Measurements from ENCODE around the gene HIBCH.

DNA sequence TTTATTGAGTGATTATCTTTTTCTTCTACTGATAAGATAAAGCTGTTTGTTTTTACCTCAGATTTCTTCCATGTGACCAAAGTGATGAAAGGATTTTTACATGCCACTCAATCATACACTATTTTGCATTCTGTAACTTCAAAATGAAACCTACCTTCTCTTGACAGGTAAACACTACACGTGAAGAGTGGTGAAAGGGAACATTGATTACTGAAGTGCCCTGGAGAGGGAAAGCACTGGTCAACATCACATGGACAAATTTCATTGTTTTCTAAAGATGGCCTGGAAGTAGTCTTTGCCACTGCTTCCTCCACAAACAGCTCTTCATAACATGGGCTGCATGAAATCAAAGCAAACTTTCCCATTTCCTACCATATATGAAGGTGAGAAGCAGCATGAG lies 120.1 kb downstream of the HIBCH start:
- TF ChIP-seq POLR2AphosphoS5 (IDR thresholded peaks at IDR 0.05; ENCODE audit: low read depth, low read length) (no peak), EZH2phosphoT487 (IDR thresholded peaks at IDR 0.05; ENCODE audit: borderline replicate concordance, low read depth) (no peak), RAD21 (IDR thresholded peaks at IDR 0.05; ENCODE audit: low read length) (no peak), SIN3A (IDR thresholded peaks at IDR 0.05; ENCODE audit: borderline replicate concordance, low read depth, low read length) (no peak), GABPA (IDR thresholded peaks at IDR 0.05; ENCODE audit: low read depth) (no peak), EP300 (IDR thresholded peaks at IDR 0.05; ENCODE audit: borderline replicate concordance in 1 of 2, low read depth in 1 of 2, low read length in 1 of 2) (no peak), YY1 (IDR thresholded peaks at IDR 0.05; ENCODE audit: low read depth) (no peak), GATA2 (CRISPR knock-in tag; IDR thresholded peaks at IDR 0.05) (no peak)
- TF ChIP-seq, protein P1, sequence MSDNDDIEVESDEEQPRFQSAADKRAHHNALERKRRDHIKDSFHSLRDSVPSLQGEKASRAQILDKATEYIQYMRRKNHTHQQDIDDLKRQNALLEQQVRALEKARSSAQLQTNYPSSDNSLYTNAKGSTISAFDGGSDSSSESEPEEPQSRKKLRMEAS (IDR thresholded peaks at IDR 0.05; ENCODE audit: low read depth), result no peak
- TF ChIP-seq, protein P2, sequence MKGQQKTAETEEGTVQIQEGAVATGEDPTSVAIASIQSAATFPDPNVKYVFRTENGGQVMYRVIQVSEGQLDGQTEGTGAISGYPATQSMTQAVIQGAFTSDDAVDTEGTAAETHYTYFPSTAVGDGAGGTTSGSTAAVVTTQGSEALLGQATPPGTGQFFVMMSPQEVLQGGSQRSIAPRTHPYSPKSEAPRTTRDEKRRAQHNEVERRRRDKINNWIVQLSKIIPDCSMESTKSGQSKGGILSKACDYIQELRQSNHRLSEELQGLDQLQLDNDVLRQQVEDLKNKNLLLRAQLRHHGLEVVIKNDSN (IDR thresholded peaks at IDR 0.05; ENCODE audit: borderline replicate concordance, low read depth), result no peak
- TF ChIP-seq, protein P3, sequence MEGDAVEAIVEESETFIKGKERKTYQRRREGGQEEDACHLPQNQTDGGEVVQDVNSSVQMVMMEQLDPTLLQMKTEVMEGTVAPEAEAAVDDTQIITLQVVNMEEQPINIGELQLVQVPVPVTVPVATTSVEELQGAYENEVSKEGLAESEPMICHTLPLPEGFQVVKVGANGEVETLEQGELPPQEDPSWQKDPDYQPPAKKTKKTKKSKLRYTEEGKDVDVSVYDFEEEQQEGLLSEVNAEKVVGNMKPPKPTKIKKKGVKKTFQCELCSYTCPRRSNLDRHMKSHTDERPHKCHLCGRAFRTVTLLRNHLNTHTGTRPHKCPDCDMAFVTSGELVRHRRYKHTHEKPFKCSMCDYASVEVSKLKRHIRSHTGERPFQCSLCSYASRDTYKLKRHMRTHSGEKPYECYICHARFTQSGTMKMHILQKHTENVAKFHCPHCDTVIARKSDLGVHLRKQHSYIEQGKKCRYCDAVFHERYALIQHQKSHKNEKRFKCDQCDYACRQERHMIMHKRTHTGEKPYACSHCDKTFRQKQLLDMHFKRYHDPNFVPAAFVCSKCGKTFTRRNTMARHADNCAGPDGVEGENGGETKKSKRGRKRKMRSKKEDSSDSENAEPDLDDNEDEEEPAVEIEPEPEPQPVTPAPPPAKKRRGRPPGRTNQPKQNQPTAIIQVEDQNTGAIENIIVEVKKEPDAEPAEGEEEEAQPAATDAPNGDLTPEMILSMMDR (IDR thresholded peaks at IDR 0.05), result no peak
- TF ChIP-seq, protein P4, sequence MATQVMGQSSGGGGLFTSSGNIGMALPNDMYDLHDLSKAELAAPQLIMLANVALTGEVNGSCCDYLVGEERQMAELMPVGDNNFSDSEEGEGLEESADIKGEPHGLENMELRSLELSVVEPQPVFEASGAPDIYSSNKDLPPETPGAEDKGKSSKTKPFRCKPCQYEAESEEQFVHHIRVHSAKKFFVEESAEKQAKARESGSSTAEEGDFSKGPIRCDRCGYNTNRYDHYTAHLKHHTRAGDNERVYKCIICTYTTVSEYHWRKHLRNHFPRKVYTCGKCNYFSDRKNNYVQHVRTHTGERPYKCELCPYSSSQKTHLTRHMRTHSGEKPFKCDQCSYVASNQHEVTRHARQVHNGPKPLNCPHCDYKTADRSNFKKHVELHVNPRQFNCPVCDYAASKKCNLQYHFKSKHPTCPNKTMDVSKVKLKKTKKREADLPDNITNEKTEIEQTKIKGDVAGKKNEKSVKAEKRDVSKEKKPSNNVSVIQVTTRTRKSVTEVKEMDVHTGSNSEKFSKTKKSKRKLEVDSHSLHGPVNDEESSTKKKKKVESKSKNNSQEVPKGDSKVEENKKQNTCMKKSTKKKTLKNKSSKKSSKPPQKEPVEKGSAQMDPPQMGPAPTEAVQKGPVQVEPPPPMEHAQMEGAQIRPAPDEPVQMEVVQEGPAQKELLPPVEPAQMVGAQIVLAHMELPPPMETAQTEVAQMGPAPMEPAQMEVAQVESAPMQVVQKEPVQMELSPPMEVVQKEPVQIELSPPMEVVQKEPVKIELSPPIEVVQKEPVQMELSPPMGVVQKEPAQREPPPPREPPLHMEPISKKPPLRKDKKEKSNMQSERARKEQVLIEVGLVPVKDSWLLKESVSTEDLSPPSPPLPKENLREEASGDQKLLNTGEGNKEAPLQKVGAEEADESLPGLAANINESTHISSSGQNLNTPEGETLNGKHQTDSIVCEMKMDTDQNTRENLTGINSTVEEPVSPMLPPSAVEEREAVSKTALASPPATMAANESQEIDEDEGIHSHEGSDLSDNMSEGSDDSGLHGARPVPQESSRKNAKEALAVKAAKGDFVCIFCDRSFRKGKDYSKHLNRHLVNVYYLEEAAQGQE (IDR thresholded peaks at IDR 0.05; ENCODE audit: low read depth, low read length), result no peak

All from SK-N-SH (cell line).